Measurements from ENCODE around the gene EPB41L2.

- TF ChIP-seq POLR2A (IDR thresholded peaks at IDR 0.05; ENCODE audit: low read depth) (no peak), POLR2AphosphoS5 (IDR thresholded peaks at IDR 0.05) (no peak)
- TF ChIP-seq, protein P1, sequence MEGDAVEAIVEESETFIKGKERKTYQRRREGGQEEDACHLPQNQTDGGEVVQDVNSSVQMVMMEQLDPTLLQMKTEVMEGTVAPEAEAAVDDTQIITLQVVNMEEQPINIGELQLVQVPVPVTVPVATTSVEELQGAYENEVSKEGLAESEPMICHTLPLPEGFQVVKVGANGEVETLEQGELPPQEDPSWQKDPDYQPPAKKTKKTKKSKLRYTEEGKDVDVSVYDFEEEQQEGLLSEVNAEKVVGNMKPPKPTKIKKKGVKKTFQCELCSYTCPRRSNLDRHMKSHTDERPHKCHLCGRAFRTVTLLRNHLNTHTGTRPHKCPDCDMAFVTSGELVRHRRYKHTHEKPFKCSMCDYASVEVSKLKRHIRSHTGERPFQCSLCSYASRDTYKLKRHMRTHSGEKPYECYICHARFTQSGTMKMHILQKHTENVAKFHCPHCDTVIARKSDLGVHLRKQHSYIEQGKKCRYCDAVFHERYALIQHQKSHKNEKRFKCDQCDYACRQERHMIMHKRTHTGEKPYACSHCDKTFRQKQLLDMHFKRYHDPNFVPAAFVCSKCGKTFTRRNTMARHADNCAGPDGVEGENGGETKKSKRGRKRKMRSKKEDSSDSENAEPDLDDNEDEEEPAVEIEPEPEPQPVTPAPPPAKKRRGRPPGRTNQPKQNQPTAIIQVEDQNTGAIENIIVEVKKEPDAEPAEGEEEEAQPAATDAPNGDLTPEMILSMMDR (IDR thresholded peaks at IDR 0.05) = no peak
These were observed 77.9 kb downstream of the EPB41L2 start for GRCh38 chr6:130985115-130985514.

Data from esophagus muscularis mucosa (tissue), 3 donors.